Measurements from ENCODE around the gene SYT9.

DNA sequence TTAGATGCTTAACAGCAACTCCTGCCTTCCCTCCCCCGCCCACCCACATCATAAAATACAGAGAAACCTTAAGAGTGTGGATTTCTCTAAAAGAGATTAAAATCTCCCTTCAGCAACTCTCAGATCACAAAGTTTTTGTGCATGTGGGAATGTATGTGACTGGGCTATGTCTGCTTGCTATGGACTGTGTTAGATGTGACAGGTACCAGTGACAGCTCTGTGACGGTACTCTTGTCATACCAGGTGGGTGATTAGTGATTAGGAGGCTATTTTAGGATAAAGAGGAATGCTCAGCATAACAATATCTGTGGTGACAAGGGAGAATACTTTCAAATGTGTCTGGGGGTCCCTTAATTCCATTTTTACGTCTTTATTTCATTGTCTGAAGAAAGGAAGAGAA is 60.2 kb downstream of the SYT9 start:
- TF ChIP-seq, protein P1, sequence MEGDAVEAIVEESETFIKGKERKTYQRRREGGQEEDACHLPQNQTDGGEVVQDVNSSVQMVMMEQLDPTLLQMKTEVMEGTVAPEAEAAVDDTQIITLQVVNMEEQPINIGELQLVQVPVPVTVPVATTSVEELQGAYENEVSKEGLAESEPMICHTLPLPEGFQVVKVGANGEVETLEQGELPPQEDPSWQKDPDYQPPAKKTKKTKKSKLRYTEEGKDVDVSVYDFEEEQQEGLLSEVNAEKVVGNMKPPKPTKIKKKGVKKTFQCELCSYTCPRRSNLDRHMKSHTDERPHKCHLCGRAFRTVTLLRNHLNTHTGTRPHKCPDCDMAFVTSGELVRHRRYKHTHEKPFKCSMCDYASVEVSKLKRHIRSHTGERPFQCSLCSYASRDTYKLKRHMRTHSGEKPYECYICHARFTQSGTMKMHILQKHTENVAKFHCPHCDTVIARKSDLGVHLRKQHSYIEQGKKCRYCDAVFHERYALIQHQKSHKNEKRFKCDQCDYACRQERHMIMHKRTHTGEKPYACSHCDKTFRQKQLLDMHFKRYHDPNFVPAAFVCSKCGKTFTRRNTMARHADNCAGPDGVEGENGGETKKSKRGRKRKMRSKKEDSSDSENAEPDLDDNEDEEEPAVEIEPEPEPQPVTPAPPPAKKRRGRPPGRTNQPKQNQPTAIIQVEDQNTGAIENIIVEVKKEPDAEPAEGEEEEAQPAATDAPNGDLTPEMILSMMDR (IDR thresholded peaks at IDR 0.05): no peak
- TF ChIP-seq POLR2A (IDR thresholded peaks at IDR 0.05): no peak

All from prostate gland (tissue), 2 donors.